ENCODE results near the gene KLHL22.

KLHL22 gene

DNA sequence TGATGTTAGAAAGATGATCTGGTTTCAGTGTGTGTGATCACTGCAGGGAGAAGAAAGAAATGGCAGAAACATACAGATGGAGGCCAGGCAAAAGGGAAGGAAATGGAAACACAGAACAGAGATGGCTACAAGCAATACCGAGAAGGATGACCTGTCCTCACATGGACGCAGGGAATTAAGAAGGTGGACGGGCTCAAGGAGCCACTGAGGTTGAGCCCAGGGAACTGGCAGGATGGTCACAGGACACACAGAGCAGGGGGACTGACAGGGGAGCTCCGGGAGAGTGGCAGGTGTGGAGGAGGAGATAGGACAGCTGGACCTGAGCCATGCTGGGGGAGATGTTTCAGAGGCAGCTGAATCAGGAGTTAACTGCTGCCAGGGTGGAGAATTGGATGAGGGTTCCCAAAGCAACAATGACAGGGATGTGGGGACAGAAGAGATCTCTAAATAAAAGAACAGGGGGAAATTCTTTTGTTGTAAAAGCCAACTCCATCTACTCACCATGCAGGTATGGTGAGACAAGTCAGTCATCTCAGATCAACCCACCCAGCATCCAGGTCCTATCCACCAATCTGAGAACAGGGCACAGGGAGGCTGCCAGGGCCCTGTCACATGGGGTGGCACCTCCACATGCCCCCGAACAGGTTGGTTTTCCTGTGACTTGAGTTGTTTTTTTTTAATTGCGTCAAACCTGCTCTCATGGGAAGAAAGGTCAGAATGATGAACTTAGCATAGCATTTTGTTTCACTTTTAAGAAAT, 26.3 kb downstream of the KLHL22 start:
- Histone ChIP-seq H3K9me3 (replicated peaks; ENCODE audit: insufficient read depth, low read length) (no peaks in the 10 kb centered on the region), H3K27ac (ENCODE audit: low read length) (no peak overlapping the region), H3K27me3 (replicated peaks; ENCODE audit: insufficient read depth, low read length) (no peaks in the 10 kb centered on the region), H2AFZ (ENCODE audit: low read length) (no peak overlapping the region), H4K20me1 (ENCODE audit: insufficient read depth, low read length) (no peaks in the 10 kb centered on the region), H3K4me1 (ENCODE audit: low read length) (peaks cover 19% of the 10 kb centered on the region), H3K4me2 (ENCODE audit: low read depth, low read length) (no peak overlapping the region), H3K79me2 (ENCODE audit: low read length) (no peaks in the 10 kb centered on the region), H3K9ac (ENCODE audit: low read length) (no peak overlapping the region), H3K4me3 (ENCODE audit: low read length) (no peak overlapping the region), H3K9me2 (replicated peaks; ENCODE audit: insufficient read depth, low read length) (no peaks in the 10 kb centered on the region), H3K36me3 (replicated peaks; ENCODE audit: insufficient read depth, low read length) (no peaks in the 10 kb centered on the region), H3F3A (ENCODE audit: insufficient read depth, low read length) (no peaks in the 10 kb centered on the region)
- TF ChIP-seq EZH2phosphoT487 (IDR thresholded peaks at IDR 0.05; ENCODE audit: low read length) (no peak), CTCF (IDR thresholded peaks at IDR 0.05; ENCODE audit: low read length) (no peak), EZH2 (optimal IDR thresholded peaks at IDR 0.05; ENCODE audit: low read depth, low read length) (no peak)
- DNase-seq: peak; percentile 11

GRCh38 chr22:20466659-20467379, 28.8 kb downstream of the KLHL22 start:
- TF ChIP-seq CTCF (IDR thresholded peaks at IDR 0.05; ENCODE audit: low read length) (no peak), EZH2phosphoT487 (IDR thresholded peaks at IDR 0.05; ENCODE audit: low read length) (no peak), EZH2 (optimal IDR thresholded peaks at IDR 0.05; ENCODE audit: low read depth, low read length) (no peak)
- H3K9ac ChIP-seq (ENCODE audit: low read length): no peak overlapping the region
- peaks cover 34% of the 10 kb centered on the region for H3K4me1 ChIP-seq (ENCODE audit: low read length)
- no peak overlapping the region for H3K27ac ChIP-seq (ENCODE audit: low read length)
- no peaks in the 10 kb centered on the region for H3K36me3 ChIP-seq (replicated peaks; ENCODE audit: insufficient read depth, low read length)
- H3K79me2 ChIP-seq (ENCODE audit: low read length): no peaks in the 10 kb centered on the region
- no peaks in the 10 kb centered on the region for H4K20me1 ChIP-seq (ENCODE audit: insufficient read depth, low read length)
- no peak overlapping the region for H3K4me3 ChIP-seq (ENCODE audit: low read length)
- no peaks in the 10 kb centered on the region for H3K9me3 ChIP-seq (replicated peaks; ENCODE audit: insufficient read depth, low read length)
- no peak overlapping the region for H2AFZ ChIP-seq (ENCODE audit: low read length)
- H3K4me2 ChIP-seq (ENCODE audit: low read depth, low read length): no peak overlapping the region
- DNase-seq: no peak
- peaks cover 9% of the 10 kb centered on the region for H3F3A ChIP-seq (ENCODE audit: insufficient read depth, low read length)
- no peaks in the 10 kb centered on the region for H3K27me3 ChIP-seq (replicated peaks; ENCODE audit: insufficient read depth, low read length)
- H3K9me2 ChIP-seq (replicated peaks; ENCODE audit: insufficient read depth, low read length): no peaks in the 10 kb centered on the region

GRCh38 chr22:20465759-20466077, 29.9 kb downstream of the KLHL22 start:
- H3K79me2 ChIP-seq (ENCODE audit: low read length): no peaks in the 10 kb centered on the region
- TF ChIP-seq CTCF (IDR thresholded peaks at IDR 0.05; ENCODE audit: low read length) (no peak), EZH2 (optimal IDR thresholded peaks at IDR 0.05; ENCODE audit: low read depth, low read length) (no peak), EZH2phosphoT487 (IDR thresholded peaks at IDR 0.05; ENCODE audit: low read length) (no peak)
- H3K4me2 ChIP-seq (ENCODE audit: low read depth, low read length): no peak overlapping the region
- no peaks in the 10 kb centered on the region for H3K27me3 ChIP-seq (replicated peaks; ENCODE audit: insufficient read depth, low read length)
- H3K9me3 ChIP-seq (replicated peaks; ENCODE audit: insufficient read depth, low read length): no peaks in the 10 kb centered on the region
- no peak overlapping the region for H3K9ac ChIP-seq (ENCODE audit: low read length)
- peaks cover 9% of the 10 kb centered on the region for H3F3A ChIP-seq (ENCODE audit: insufficient read depth, low read length)
- no peaks in the 10 kb centered on the region for H4K20me1 ChIP-seq (ENCODE audit: insufficient read depth, low read length)
- no peak overlapping the region for H3K4me3 ChIP-seq (ENCODE audit: low read length)
- peak; percentile 40 for DNase-seq
- no peaks in the 10 kb centered on the region for H3K9me2 ChIP-seq (replicated peaks; ENCODE audit: insufficient read depth, low read length)
- H2AFZ ChIP-seq (ENCODE audit: low read length): no peak overlapping the region
- H3K27ac ChIP-seq (ENCODE audit: low read length): no peak overlapping the region
- peaks cover 34% of the 10 kb centered on the region for H3K4me1 ChIP-seq (ENCODE audit: low read length)
- H3K36me3 ChIP-seq (replicated peaks; ENCODE audit: insufficient read depth, low read length): no peaks in the 10 kb centered on the region
